SK-N-MC (cell line): ENCODE measurements around the gene GRM2.

Source experiments
- DNase-seq: peaks from one replicate; pipeline ENCODE4 v3.0.0-alpha.2; 2011; ENCODE audit warnings: low read depth, low spot score
- H3K27ac ChIP-seq: fragments of 200-600 bp; sonication (generic); 2 replicates; pipeline ENCODE4 v1.5.1; 2016; ENCODE audit warnings: mixed run types
- H3K36me3 ChIP-seq: fragments of 200-600 bp; sonication (generic); 2 replicates; pipeline ENCODE4 v1.6.1; 2017; ENCODE audit warnings: antibody characterized with exemption, low read length, mixed read lengths; ENCODE audit not compliant: insufficient read depth
- H3K4me3 ChIP-seq: fragments of 200-600 bp; sonication (generic); 2 replicates; pipeline ENCODE4 v1.5.1; 2016
- H3K9ac ChIP-seq: fragments of 200-600 bp; sonication (generic); 2 replicates; pipeline ENCODE4 v1.8.0; 2017; ENCODE audit warnings: mixed run types, mixed read lengths; ENCODE audit not compliant: insufficient read length
- H3K9me3 ChIP-seq: fragments of 200-600 bp; sonication (generic); 2 replicates; pipeline ENCODE4 v1.6.1; 2017; ENCODE audit warnings: low read depth, mild to moderate bottlenecking, antibody characterized with exemption, low read length, moderate library complexity, mixed read lengths
- EZH2 ChIP-seq: fragments of 200-600 bp; sonication (generic); IDR thresholded peaks from one replicate; pipeline ENCODE4 v1.6.1; 2017; ENCODE audit warnings: antibody characterized with exemption
- FOXP2 ChIP-seq: optimal IDR thresholded peaks from 2 replicates; pipeline ENCODE3; 2011; ENCODE audit warnings: mild to moderate bottlenecking, moderate library complexity; ENCODE audit not compliant: insufficient read depth; ENCODE audit errors: extremely low read length, control extremely low read depth
- POLR2AphosphoS5 ChIP-seq: IDR thresholded peaks from 2 replicates; pipeline ENCODE4 v1.6.1; 2012; ENCODE audit warnings: mild to moderate bottlenecking, low read depth, low read length, borderline replicate concordance

The GRM2 gene

DNA sequence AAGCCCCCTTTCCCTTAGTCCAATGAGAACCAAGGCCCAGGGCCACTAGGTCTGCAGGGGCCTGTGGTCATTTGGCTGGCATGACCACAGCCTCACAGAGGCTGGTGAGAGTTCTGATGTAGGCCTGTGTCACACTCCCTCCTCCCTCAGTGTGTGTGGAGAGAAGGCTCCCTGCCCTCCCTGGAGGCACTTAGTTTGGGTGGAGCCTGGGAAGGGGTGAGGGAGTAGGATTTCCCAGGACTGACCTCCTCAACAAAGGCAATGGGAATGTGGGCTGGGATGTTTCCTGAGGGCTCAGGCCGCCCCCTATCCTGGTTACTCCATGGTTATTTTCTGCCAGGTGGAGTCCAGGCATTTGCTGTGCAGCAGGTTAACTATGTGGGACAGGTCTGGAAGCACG is 28.2 kb upstream of the GRM2 start:
- H3K4me3 ChIP-seq = no peak overlapping the region
- no peak overlapping the region for H3K27ac ChIP-seq
- no peaks in the 10 kb centered on the region for H3K9me3 ChIP-seq
- DNase-seq = no peak
- H3K9ac ChIP-seq = no peak overlapping the region
- no peaks in the 10 kb centered on the region for H3K36me3 ChIP-seq
- TF ChIP-seq FOXP2 (no peak), POLR2AphosphoS5 (no peak), EZH2 (no peak)

- Histone ChIP-seq H3K9ac (no peak overlapping the region), H3K27ac (no peak overlapping the region), H3K36me3 (no peaks in the 10 kb centered on the region), H3K9me3 (no peaks in the 10 kb centered on the region), H3K4me3 (no peak overlapping the region)
- no peak for DNase-seq
- TF ChIP-seq FOXP2 (no peak), POLR2AphosphoS5 (no peak), EZH2 (no peak)
These were observed 27.6 kb upstream of the GRM2 start for GRCh38 chr3:51679318-51679717.

GRCh38 chr3:51679777-51680176 is 27.1 kb upstream of the GRM2 start:
- Histone ChIP-seq H3K9me3 (no peaks in the 10 kb centered on the region), H3K36me3 (no peaks in the 10 kb centered on the region), H3K4me3 (no peak overlapping the region), H3K27ac (no peak overlapping the region), H3K9ac (no peak overlapping the region)
- TF ChIP-seq POLR2AphosphoS5 (no peak), FOXP2 (no peak), EZH2 (no peak)
- no peak for DNase-seq

- no peak for TF ChIP-seq EZH2
- no peak for TF ChIP-seq POLR2AphosphoS5
- TF ChIP-seq FOXP2 = no peak
- H3K9ac ChIP-seq = no peak overlapping the region
These were observed 26.7 kb upstream of the GRM2 start for GRCh38 chr3:51680196-51680595.

GRCh38 chr3:51680663-51681230 is 26.1 kb upstream of the GRM2 start:
- H3K36me3 ChIP-seq = no peaks in the 10 kb centered on the region; the same call in 1 of the 2 replicates
- TF ChIP-seq POLR2AphosphoS5 (no peak), EZH2 (no peak), FOXP2 (no peak)
- no peak overlapping the region for H3K4me3 ChIP-seq
- no peak for DNase-seq
- H3K27ac ChIP-seq = no peak overlapping the region
- H3K9ac ChIP-seq = no peak overlapping the region
- H3K9me3 ChIP-seq = no peaks in the 10 kb centered on the region

More at GRCh38 chr3:51680196-51680595, 26.7 kb upstream of the GRM2 start:
- DNase-seq = no peak
- no peak overlapping the region for H3K4me3 ChIP-seq
- H3K27ac ChIP-seq = no peak overlapping the region
- no peaks in the 10 kb centered on the region for H3K9me3 ChIP-seq
- H3K36me3 ChIP-seq = no peaks in the 10 kb centered on the region; the same call in 1 of the 2 replicates

GRCh38 chr3:51681453-51681852 is 25.4 kb upstream of the GRM2 start:
- TF ChIP-seq POLR2AphosphoS5 = no peak
- no peak for TF ChIP-seq FOXP2
- TF ChIP-seq EZH2 = no peak
- H3K9me3 ChIP-seq = no peaks in the 10 kb centered on the region
- H3K36me3 ChIP-seq = no peaks in the 10 kb centered on the region; the same call in 1 of the 2 replicates
- H3K4me3 ChIP-seq = no peak overlapping the region
- no peak for DNase-seq
- H3K9ac ChIP-seq = no peak overlapping the region
- H3K27ac ChIP-seq = no peak overlapping the region

DNA sequence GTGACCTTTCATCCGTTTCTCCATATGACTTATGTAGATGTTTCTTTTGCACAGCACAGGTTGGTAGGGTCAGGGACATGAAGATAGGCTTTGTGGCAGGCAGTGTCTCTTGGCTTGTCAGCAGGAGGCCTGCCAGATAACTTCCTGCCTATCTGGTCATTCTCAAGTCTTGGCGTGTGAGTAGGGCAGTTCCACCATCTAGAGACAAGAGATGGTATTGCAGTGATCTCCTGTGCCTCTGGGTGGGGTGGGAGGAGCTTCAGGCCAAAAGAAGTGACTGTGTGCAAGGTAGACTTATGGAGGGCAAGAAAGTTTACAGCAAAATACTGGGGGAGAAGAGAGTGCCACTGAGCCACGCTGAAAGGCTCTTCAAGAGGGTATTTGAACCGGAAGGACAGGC is 24.8 kb upstream of the GRM2 start:
- no peak for DNase-seq
- no peak overlapping the region for H3K4me3 ChIP-seq
- no peaks in the 10 kb centered on the region for H3K9me3 ChIP-seq
- H3K27ac ChIP-seq = no peak overlapping the region
- no peaks in the 10 kb centered on the region; the same call in 1 of the 2 replicates for H3K36me3 ChIP-seq
- no peak overlapping the region for H3K9ac ChIP-seq
- TF ChIP-seq EZH2 = no peak
- TF ChIP-seq POLR2AphosphoS5 = no peak
- TF ChIP-seq FOXP2 = no peak

DNA sequence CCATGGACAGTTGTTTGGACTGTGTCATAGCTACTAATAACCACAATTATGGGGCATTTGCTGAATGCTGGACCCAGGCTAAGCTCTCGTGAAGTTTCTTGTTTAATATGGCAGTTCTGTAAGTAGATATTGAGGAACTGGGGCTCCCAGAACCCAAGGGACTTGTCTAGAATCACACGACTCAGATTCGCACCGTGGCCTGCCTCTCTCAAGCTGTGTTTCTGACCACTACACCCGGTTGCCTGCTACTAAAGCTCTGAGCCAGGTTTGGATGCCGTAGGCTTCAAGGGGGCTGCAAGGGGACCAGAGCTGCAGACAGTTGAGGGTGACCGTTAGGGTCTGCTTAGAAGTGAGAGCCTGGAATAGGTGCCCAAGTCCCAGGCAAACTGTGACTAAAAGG is 24.3 kb upstream of the GRM2 start:
- no peak for DNase-seq
- Histone ChIP-seq H3K36me3 (no peaks in the 10 kb centered on the region; the same call in 1 of the 2 replicates), H3K27ac (no peak overlapping the region), H3K9ac (no peak overlapping the region), H3K9me3 (no peaks in the 10 kb centered on the region), H3K4me3 (no peak overlapping the region)
- TF ChIP-seq EZH2 (no peak), FOXP2 (no peak)

DNA sequence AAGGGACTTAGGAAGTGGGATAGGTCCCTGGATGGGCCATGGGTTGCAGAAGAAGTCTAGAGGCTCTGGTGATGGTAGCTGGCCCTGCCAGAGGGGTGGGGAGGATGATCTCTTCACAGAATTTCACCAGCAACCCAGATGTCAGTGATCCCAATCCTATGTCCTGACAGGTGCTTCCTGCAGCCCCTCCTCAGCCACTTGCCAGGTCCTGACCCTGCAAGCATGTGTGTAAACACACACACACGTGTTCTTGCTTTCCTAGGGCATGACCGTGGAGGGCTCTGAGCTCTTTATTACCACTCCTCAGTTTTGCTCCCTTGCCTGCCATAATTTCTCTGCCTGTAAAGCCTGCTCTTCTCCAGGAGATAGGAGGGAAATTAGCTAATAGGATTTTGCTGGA is 23.3 kb upstream of the GRM2 start:
- no peaks in the 10 kb centered on the region; the same call in 1 of the 2 replicates for H3K36me3 ChIP-seq

More for the DNA sequence above, 23.3 kb upstream of the GRM2 start:
- TF ChIP-seq EZH2 = no peak
- TF ChIP-seq FOXP2 = no peak
- no peak for TF ChIP-seq POLR2AphosphoS5
- no peak overlapping the region for H3K27ac ChIP-seq
- no peak overlapping the region for H3K4me3 ChIP-seq
- no peaks in the 10 kb centered on the region for H3K9me3 ChIP-seq
- no peak for DNase-seq
- no peak overlapping the region for H3K9ac ChIP-seq
